ENCODE data around the gene ANAPC5.

DNA sequence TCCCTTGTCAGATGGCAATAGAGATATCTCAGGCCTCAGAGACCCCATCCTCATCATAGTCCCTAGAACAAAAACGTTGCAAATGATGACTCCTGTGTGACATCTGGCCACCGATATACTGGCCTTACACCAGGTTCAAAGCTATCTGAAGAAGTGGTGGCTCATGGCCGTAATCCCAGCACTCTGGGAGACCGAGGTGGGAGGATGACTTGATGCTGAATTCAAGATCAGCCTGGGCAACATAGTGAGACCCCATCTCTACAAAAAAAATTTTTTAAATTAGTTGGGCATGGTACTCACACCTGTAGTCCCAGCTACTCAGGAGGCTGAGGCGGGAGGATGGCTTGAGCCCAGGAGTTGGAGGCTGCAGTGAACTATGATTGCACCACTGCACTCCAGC lies 68.8 kb downstream of the ANAPC5 start:
- TF ChIP-seq POLR2AphosphoS5 (IDR thresholded peaks at IDR 0.05; ENCODE audit: low read depth, low read length) (no peak), SIN3A (IDR thresholded peaks at IDR 0.05; ENCODE audit: borderline replicate concordance, insufficient read depth, low read length) (no peak), TAF1 (IDR thresholded peaks at IDR 0.05; ENCODE audit: borderline replicate concordance, insufficient read depth, low read length) (no peak), FOXP2 (optimal IDR thresholded peaks at IDR 0.05; ENCODE audit: borderline replicate concordance, extremely low read depth, extremely low read length, insufficient read depth) (no peak)
- TF ChIP-seq, protein P1, sequence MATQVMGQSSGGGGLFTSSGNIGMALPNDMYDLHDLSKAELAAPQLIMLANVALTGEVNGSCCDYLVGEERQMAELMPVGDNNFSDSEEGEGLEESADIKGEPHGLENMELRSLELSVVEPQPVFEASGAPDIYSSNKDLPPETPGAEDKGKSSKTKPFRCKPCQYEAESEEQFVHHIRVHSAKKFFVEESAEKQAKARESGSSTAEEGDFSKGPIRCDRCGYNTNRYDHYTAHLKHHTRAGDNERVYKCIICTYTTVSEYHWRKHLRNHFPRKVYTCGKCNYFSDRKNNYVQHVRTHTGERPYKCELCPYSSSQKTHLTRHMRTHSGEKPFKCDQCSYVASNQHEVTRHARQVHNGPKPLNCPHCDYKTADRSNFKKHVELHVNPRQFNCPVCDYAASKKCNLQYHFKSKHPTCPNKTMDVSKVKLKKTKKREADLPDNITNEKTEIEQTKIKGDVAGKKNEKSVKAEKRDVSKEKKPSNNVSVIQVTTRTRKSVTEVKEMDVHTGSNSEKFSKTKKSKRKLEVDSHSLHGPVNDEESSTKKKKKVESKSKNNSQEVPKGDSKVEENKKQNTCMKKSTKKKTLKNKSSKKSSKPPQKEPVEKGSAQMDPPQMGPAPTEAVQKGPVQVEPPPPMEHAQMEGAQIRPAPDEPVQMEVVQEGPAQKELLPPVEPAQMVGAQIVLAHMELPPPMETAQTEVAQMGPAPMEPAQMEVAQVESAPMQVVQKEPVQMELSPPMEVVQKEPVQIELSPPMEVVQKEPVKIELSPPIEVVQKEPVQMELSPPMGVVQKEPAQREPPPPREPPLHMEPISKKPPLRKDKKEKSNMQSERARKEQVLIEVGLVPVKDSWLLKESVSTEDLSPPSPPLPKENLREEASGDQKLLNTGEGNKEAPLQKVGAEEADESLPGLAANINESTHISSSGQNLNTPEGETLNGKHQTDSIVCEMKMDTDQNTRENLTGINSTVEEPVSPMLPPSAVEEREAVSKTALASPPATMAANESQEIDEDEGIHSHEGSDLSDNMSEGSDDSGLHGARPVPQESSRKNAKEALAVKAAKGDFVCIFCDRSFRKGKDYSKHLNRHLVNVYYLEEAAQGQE (IDR thresholded peaks at IDR 0.05; ENCODE audit: insufficient read depth in 1 of 2, low read depth in 2 of 2, low read length in 2 of 2), result no peak
